Lower leg skin (tissue), 4 donors: Measurements from ENCODE around the gene THEM5. TPM values are rescaled to one million over a fixed set of nuclear protein-coding genes. Genes with fewer than 3 reads are reported as not detected.

Experiments used
- DNase-seq, 2 donors: peaks; one replicate each; pipeline ENCODE4 v3.0.0-alpha.2; 2019; ENCODE audit warnings: low spot score in 2 of 2
- H3K4me3 ChIP-seq: fragments of 200-600 bp; sonication (generic); 2 replicates; pipeline ENCODE4 v1.5.1; 2017; ENCODE audit warnings: mild to moderate bottlenecking, low read depth; ENCODE audit not compliant: poor library complexity, severe bottlenecking
- POLR2A ChIP-seq, 2 donors: fragments of 450-650 bp; IDR thresholded peaks; one replicate each; pipeline ENCODE4 v1.6.1; 2016 to 2017; ENCODE audit warnings: antibody characterized with exemption in 2 of 2, mild to moderate bottlenecking in 1 of 2, moderate library complexity in 1 of 2
- WGBS, 2 donors: methylation state at CpG; one replicate each; pipeline ENCODE4 v1.1.5; 2018; 5-methylcytosine and 5-hydroxymethylcytosine counted together
- intact Hi-C: fragments of 100-400 bp; cut with DNase I; formaldehyde crosslinking; loops from one replicate; pipeline ENCODE4 v1.15.0; 2023; ENCODE audit warnings: low total_unique reads
- total RNA-seq, 4 donors: library from RNA; depleted of rRNA; stranded (reverse); fragments of >200 nt; gene quantifications; one replicate each; pipeline ENCODE4 v1.1.0, GENCODE V29; 2016
- TF ChIP-seq, protein P1 (sequence below), 3 donors: fragments of 450-650 bp; IDR thresholded peaks; one replicate each; pipeline ENCODE4 v1.5.1; 2016; ENCODE audit warnings: antibody characterized with exemption in 3 of 3, mild to moderate bottlenecking in 3 of 3, moderate library complexity in 2 of 3

The THEM5 gene
- total RNA-seq, 4 donors from 2014 or later = 74.4 to 115 (median 88.3) TPM

DNA sequence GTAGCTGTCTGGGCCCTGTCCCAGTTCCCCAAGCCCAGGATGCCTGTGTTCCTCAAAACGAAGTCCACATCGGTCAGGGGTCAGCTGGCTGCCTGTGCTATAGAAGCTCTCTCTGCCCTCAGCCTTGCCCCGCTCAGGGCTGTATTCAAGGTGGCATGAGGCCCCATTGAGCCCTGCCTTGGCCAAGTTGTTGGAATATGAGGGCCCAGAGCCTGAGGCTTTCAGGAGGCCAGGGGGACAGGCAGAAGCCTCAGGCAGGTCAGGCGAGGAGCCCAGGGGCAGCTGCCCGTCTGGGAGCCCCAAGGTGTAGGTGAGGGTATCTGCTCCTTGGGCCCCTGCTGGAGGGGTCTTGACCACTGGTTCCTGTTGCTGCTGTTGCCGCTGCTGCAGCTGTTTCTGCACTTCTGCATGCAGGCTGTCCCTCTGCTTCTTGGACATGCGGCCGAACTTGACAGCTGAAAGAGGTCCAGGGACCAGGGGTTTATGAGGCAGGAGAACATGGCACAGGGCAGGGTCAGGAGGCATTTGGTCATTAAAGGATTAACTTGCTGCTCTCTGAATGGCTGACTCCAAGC lies 38.5 kb downstream of the THEM5 start:
- 82 to 93% methylated on average over 8 of the region's 8 CpGs for WGBS, 2 donors
- H3K4me3 ChIP-seq = no peak overlapping the region
- TF ChIP-seq, protein P1, sequence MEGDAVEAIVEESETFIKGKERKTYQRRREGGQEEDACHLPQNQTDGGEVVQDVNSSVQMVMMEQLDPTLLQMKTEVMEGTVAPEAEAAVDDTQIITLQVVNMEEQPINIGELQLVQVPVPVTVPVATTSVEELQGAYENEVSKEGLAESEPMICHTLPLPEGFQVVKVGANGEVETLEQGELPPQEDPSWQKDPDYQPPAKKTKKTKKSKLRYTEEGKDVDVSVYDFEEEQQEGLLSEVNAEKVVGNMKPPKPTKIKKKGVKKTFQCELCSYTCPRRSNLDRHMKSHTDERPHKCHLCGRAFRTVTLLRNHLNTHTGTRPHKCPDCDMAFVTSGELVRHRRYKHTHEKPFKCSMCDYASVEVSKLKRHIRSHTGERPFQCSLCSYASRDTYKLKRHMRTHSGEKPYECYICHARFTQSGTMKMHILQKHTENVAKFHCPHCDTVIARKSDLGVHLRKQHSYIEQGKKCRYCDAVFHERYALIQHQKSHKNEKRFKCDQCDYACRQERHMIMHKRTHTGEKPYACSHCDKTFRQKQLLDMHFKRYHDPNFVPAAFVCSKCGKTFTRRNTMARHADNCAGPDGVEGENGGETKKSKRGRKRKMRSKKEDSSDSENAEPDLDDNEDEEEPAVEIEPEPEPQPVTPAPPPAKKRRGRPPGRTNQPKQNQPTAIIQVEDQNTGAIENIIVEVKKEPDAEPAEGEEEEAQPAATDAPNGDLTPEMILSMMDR (IDR thresholded peaks at IDR 0.05) = no peak
- TF ChIP-seq POLR2A (IDR thresholded peaks at IDR 0.05) = no peak
- no peak for DNase-seq
- intact Hi-C loops = no loop called here

DNA sequence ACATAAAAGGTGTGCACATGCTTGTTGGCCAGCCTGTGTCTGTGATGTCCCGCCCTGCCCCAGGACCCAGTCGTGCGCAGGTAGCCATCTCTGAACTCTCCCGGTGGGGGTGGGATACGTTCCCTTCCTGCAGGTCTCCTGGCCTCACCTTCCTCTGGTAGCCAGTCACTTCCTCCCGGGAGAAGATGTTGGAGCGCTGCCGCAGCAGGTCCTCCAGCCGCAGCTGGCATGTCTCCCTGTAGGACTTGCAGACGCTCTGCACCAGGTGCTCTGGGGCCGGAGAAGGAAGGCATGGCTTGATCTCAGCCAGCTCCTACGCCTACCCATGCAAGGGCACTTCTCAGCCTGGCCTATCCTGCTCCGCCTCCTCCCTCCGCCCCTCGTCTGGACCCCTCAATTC lies 39.1 kb downstream of the THEM5 start:
- intact Hi-C loops = no loop called here
- DNase-seq = no peak
- WGBS, 2 donors = 79 to 80% methylated on average over 15 of the region's 15 CpGs
- no peak for TF ChIP-seq POLR2A (IDR thresholded peaks at IDR 0.05)
- TF ChIP-seq, protein P1 (IDR thresholded peaks at IDR 0.05) = no peak
- no peak overlapping the region for H3K4me3 ChIP-seq

DNA sequence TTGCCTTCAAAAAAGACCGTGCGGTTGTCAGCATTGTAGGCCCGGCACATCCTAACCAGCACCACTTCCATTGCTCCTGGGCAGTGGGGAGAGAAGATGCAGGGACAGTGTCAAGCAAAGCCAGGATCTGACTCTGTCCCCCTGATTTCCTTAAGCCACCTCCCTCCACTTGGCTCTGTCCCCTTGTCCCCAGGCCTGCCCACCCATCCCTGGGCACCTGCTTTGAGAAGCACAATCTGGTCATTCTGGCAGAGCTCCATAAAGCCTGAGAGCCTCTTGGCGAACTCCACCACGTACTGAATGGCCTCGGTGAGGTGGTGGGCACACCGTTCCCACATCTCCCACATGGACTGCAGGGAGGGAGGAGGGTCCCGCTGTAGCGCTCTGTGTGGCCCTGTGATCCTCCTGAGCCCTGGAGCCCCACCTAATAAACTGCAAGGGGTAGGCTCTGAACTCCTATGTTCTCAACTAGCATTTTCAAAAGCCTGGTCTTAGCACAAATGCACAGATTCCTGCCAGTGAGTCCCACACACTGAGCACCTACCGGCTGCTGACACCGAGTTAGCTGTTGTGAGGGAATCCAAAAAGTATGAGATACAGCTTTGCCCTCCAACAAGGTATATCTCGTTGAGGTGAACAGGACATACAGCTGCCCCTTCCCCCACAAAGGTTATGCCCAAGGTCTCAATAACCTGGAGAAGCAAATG lies 40.1 kb downstream of the THEM5 start:
- intact Hi-C loops = no loop called here
- TF ChIP-seq, protein P1 (IDR thresholded peaks at IDR 0.05) = no peak
- no peak for TF ChIP-seq POLR2A (IDR thresholded peaks at IDR 0.05)
- WGBS, 2 donors = 86 to 89% methylated on average over 7 to 12 of the region's 12 CpGs
- H3K4me3 ChIP-seq = no peak overlapping the region
- no peak for DNase-seq

DNA sequence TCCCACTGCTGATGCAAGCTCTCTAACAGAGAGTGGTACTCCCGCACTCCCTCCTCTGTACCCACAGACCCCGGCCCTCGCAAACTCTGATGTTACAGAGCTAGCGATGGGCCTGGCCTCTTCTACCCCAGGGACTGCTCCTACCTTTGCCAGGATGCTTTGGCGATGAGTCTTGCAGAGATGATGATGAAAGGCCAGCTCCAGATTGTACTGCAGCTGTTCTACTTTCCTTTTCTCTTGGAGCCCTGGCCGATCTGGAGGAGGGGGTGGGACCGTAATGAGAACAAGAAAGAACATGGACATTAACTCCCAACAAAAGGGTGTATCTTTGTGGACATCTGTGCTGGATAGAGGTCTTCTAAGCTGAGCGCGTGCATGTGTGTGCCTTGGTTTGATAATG lies 42.3 kb downstream of the THEM5 start:
- intact Hi-C loops = no loop called here
- WGBS, 2 donors = 83 to 85% methylated on average over 9 of the region's 9 CpGs
- no peak for DNase-seq
- H3K4me3 ChIP-seq = no peak overlapping the region
- TF ChIP-seq, protein P1 (IDR thresholded peaks at IDR 0.05) = no peak
- TF ChIP-seq POLR2A (IDR thresholded peaks at IDR 0.05) = no peak

DNA sequence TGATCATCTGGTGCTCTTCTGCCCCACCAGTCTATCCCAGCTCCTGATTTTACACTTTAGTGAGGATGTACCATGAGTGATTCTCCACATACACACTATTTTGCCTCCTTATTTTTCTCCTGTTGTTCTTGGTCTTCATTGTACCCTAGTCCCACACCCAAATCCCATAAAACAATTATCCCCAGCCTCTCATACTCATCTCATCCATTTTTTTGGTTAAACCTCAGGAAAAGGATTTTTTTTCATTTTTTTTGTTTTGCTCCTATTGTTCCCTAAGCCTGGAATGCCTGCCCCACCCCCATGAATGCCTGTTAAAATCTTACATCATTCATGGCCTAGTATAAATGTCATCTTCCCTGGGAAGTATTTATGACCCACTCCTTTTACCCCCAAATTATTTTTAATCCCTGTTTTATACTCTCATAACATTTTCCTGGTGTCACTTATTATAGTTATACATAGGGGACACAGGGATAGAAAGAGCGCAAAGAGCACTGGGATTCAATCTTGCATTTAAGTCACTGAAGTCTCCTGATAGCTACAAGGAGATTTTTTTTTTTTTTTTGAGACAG lies 43.4 kb downstream of the THEM5 start:
- peak in 1 of 2 donors; percentile 14 for DNase-seq
- no peak overlapping the region for H3K4me3 ChIP-seq
- TF ChIP-seq, protein P1 (IDR thresholded peaks at IDR 0.05) = no peak
- no peak for TF ChIP-seq POLR2A (IDR thresholded peaks at IDR 0.05)
- intact Hi-C loops = no loop called here
- WGBS, 2 donors = 98 to 100% methylated on average over 1 of the region's 1 CpG
